A549 (cell line): ENCODE measurements around the gene BPIFB2. TPM values are rescaled to one million over a fixed set of nuclear protein-coding genes. Genes with fewer than 3 reads are reported as not detected.

ENCODE experiments used
- ATAC-seq, 2 experiments: fragments of 200-7000 bp in 1 of 2; fragments of >200 bp in 1 of 2; cut with Nextera tagmentation in 1 of 2; cut with Tn5 transposase in 1 of 2; 3 replicates each; pipeline versions ENCODE4 v1.8.0 to v1.9.1; 2018 to 2020; ENCODE audit warnings: mild to moderate bottlenecking in 1 of 2, moderate library complexity in 1 of 2
- CTCF ChIA-PET: fragments of 300-600 bp; sonication (Branson Sonifier 250); formaldehyde crosslinking; extraction: SDS; loops from one replicate; lab custom pipeline; 2021; ENCODE audit warnings: antibody characterized with exemption, inconsistent platforms; lab: Yijun Ruan, JAX
- POLR2A ChIA-PET: fragments of 350-600 bp; formaldehyde crosslinking; extraction: SDS; loops from one replicate; lab custom pipeline; 2021; ENCODE audit warnings: antibody characterized with exemption, inconsistent platforms; lab: Yijun Ruan, JAX
- DNase-seq, 2 experiments: peaks; one replicate each; pipeline versions ENCODE4 v3.0.0 to v3.0.0-alpha.2; 2011 to 2016; ENCODE audit warnings: low read depth in 1 of 2, low spot score in 1 of 2
- FAIRE-seq: peaks from 2 replicates; lab custom pipeline; 2011; peaks lifted over from hg19 to GRCh38; lab: Jason Lieb, UNC
- H3K27ac ChIP-seq, 2 experiments: fragments of >200 bp; sonication (Bioruptor Twin); formaldehyde crosslinking; 3 replicates each; pipeline ENCODE4 v1.5.1; 2016 to 2017
- H3K4me1 ChIP-seq: fragments of >200 bp; sonication (Bioruptor Twin); formaldehyde crosslinking; 3 replicates; pipeline ENCODE4 v1.6.1; 2016
- H3K4me2 ChIP-seq: fragments of >200 bp; sonication (Bioruptor Twin); formaldehyde crosslinking; 3 replicates; pipeline ENCODE4 v1.6.1; 2016
- H3K4me3 ChIP-seq: fragments of >200 bp; sonication (Bioruptor Twin); formaldehyde crosslinking; 3 replicates; pipeline ENCODE4 v1.5.1; 2016
- H3K9me3 ChIP-seq: fragments of >200 bp; sonication (Bioruptor Twin); formaldehyde crosslinking; 3 replicates; pipeline ENCODE4 v1.6.1; 2016
- CBX8 ChIP-seq: fragments of 200-600 bp; sonication (generic); IDR thresholded peaks from 2 replicates; pipeline ENCODE4 v1.6.1; 2016
- CHD2 ChIP-seq: fragments of 150-350 bp; IDR thresholded peaks from 2 replicates; pipeline ENCODE4 v1.6.1; 2014; ENCODE audit warnings: low read length; ENCODE audit not compliant: partially characterized antibody
- CHD4 ChIP-seq: fragments of 200-600 bp; sonication (generic); IDR thresholded peaks from 2 replicates; pipeline ENCODE4 v1.6.1; 2016; ENCODE audit warnings: antibody characterized with exemption, mild to moderate bottlenecking, borderline replicate concordance
- FOXS1 ChIP-seq: fragments of 250-450 bp; sonication (Bioruptor Pico); IDR thresholded peaks from 2 replicates; pipeline ENCODE4 v1.5.0; 2020; ENCODE audit warnings: mild to moderate bottlenecking, moderate library complexity
- HEYL ChIP-seq: fragments of 250-450 bp; sonication (Bioruptor Pico); IDR thresholded peaks from 2 replicates; pipeline ENCODE4 v1.8.0; 2021; ENCODE audit warnings: mild to moderate bottlenecking, moderate library complexity
- HOXB5 ChIP-seq: fragments of 250-450 bp; sonication (Bioruptor Pico); IDR thresholded peaks from 2 replicates; pipeline ENCODE4 v1.5.0; 2020; ENCODE audit warnings: mild to moderate bottlenecking, moderate library complexity
- JUN ChIP-seq, 2 experiments: fragments of >200 bp; sonication (Bioruptor Twin); formaldehyde crosslinking; IDR thresholded peaks; 2 replicates in 1 of 2; 3 replicates in 1 of 2; pipeline ENCODE4 v1.6.1; 2016 to 2017
- JUNB ChIP-seq: fragments of >200 bp; sonication (Bioruptor Twin); formaldehyde crosslinking; IDR thresholded peaks from 2 replicates; pipeline ENCODE4 v1.6.1; 2016
- KDM5A ChIP-seq: fragments of 200-600 bp; sonication (generic); IDR thresholded peaks from 2 replicates; pipeline ENCODE4 v1.6.1; 2016; ENCODE audit warnings: antibody characterized with exemption, mild to moderate bottlenecking
- MAFK ChIP-seq: fragments of 450-650 bp; IDR thresholded peaks from 2 replicates; pipeline ENCODE4 v1.6.1; 2014; ENCODE audit not compliant: partially characterized antibody
- NR3C1 ChIP-seq: fragments of >200 bp; sonication (Bioruptor Twin); formaldehyde crosslinking; IDR thresholded peaks from 3 replicates; pipeline ENCODE4 v1.6.1; 2017
- POLR2AphosphoS2 ChIP-seq: conservative IDR thresholded peaks from 2 replicates; pipeline ENCODE4 v1.6.1; 2012; ENCODE audit warnings: low read length, improper control_type of control experiment, inconsistent platforms
- SREBF2 ChIP-seq: fragments of 450-650 bp; IDR thresholded peaks from 2 replicates; pipeline ENCODE4 v1.6.1; 2014; ENCODE audit warnings: mild to moderate bottlenecking, moderate library complexity
- TFCP2L1 ChIP-seq: fragments of 250-450 bp; sonication (Bioruptor Pico); IDR thresholded peaks from 2 replicates; pipeline ENCODE4 v1.5.0; 2021; ENCODE audit warnings: mild to moderate bottlenecking
- ZC3H11A ChIP-seq: fragments of 450-650 bp; IDR thresholded peaks from 2 replicates; pipeline ENCODE4 v1.6.1; 2014; ENCODE audit warnings: antibody characterized with exemption, mild to moderate bottlenecking
- ZFP36 ChIP-seq: fragments of 450-650 bp; IDR thresholded peaks from 2 replicates; pipeline ENCODE4 v1.6.1; 2014; ENCODE audit warnings: borderline replicate concordance; ENCODE audit not compliant: partially characterized antibody
- ZNF302 ChIP-seq: fragments of 250-450 bp; sonication (Bioruptor Pico); IDR thresholded peaks from 2 replicates; pipeline ENCODE4 v1.9.0; 2021; ENCODE audit warnings: inconsistent platforms, mild to moderate bottlenecking, moderate library complexity
- WGBS: methylation state at CpG from one replicate; pipeline ENCODE4 v1.1.6; 2017; ENCODE audit errors: missing lambda C conversion rate; 5-methylcytosine and 5-hydroxymethylcytosine counted together
- polyA plus RNA-seq, 4 experiments: library from polyadenylated mRNA; depleted of rRNA in 3 of 4; stranded (reverse); fragments of >200 nt; fragmentation: RNase III in 1 of 4; extraction: RNeasy Plus Mini Kit Qiagen cat#74134 plus additional on column Dnase treatment in 1 of 4; gene quantifications; 2 replicates in 3 of 4; 3 replicates in 1 of 4; pipeline ENCODE4 v1.2.3, GENCODE V29; 2011 to 2017
- TF ChIP-seq, protein P1 (sequence below): fragments of >200 bp; sonication (Bioruptor Twin); formaldehyde crosslinking; IDR thresholded peaks from 3 replicates; pipeline ENCODE4 v1.6.1; 2016
- TF ChIP-seq, protein P2 (sequence below): fragments of 150-350 bp; IDR thresholded peaks from 2 replicates; pipeline ENCODE4 v1.6.1; 2014; ENCODE audit warnings: low read depth, mild to moderate bottlenecking, low read length
- TF ChIP-seq, protein P3 (sequence below): fragments of 250-450 bp; sonication (Bioruptor Pico); IDR thresholded peaks from 2 replicates; pipeline ENCODE4 v1.5.0; 2020; ENCODE audit warnings: low read depth, mild to moderate bottlenecking, moderate library complexity
- TF ChIP-seq, protein P4 (sequence below): fragments of 250-450 bp; sonication (Bioruptor Pico); IDR thresholded peaks from 2 replicates; pipeline ENCODE4 v1.5.0; 2021; ENCODE audit warnings: mild to moderate bottlenecking, moderate library complexity, borderline replicate concordance

BPIFB2 gene
- polyA plus RNA-seq, 2 of the 4 experiments (the other 2 are of a cell fraction), result not detected

DNA sequence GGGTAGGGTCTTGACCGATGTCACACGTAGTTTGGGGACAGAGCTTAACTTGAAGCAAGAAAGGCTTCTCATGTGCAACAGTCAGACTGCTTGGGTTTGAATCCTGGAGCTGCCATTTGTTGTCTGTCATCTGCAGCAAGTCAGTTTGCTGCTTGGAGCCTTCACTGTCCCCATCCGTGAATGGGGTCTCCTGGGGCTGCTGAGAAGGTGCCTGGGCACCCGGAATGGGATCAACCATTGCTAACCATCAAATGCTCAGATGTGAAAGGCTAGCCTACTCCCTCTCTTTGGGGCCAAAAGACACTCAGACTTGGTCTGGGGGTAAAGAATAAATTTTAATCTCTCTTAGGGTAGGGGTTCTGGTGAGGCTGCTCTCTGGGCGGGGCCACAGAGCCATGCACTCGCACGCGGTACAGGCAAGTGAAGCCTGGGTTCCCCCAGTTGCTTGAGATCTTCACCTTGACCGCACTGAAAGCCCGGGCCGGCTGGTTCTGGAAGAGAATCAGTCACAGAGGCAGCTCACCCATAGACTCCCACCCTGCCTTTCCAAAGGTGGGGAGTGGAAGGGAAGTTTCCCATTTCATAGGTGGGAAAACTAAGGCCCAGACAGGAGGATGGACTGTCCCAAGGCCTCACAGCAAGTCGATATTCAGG lies 23.9 kb upstream of the BPIFB2 start:
- WGBS, result 69% methylated on average over 12 of the region's 12 CpGs
- no peaks in the 10 kb centered on the region for H3K9me3 ChIP-seq
- no peak overlapping the region for H3K4me2 ChIP-seq
- TF ChIP-seq, protein P1, sequence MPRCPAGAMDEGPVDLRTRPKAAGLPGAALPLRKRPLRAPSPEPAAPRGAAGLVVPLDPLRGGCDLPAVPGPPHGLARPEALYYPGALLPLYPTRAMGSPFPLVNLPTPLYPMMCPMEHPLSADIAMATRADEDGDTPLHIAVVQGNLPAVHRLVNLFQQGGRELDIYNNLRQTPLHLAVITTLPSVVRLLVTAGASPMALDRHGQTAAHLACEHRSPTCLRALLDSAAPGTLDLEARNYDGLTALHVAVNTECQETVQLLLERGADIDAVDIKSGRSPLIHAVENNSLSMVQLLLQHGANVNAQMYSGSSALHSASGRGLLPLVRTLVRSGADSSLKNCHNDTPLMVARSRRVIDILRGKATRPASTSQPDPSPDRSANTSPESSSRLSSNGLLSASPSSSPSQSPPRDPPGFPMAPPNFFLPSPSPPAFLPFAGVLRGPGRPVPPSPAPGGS, result no peak
- no peak for TF ChIP-seq HEYL (CRISPR knock-in tag)
- no peak overlapping the region for H3K27ac ChIP-seq
- no peak overlapping the region for H3K4me3 ChIP-seq
- ChIA-PET CTCF (interaction anchor here (1.2 to 2.1 kb wide), 3 partner anchors 10 to 38 kb away, joined by 3 to 5 read pairs (median 3); no protein-coding TSS in a partner anchor), POLR2A (no interaction called here)
- FAIRE-seq, result no peak
- ATAC-seq, result no peak
- no peaks in the 10 kb centered on the region for H3K4me1 ChIP-seq
- no peak for DNase-seq

DNA sequence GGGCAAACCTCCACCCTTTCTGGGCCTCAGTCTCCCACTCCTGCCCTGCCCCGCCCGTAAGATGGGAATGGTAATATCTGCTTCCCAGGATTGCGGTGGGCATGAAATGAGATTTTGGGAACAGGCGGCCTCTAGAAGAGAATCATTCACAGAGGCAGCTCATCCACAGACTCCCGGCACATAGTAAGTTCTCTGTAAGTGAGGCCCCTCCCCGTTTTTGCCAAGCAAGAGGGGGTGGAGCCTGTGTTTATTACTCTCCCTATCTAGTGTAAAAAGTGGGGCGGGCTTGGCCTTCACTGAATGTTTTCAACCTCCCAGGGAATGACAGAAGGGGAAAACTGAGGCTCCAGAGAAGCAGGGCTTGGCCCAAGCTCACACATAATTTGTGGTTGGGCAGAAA lies 23.3 kb upstream of the BPIFB2 start:
- TF ChIP-seq, protein P2, sequence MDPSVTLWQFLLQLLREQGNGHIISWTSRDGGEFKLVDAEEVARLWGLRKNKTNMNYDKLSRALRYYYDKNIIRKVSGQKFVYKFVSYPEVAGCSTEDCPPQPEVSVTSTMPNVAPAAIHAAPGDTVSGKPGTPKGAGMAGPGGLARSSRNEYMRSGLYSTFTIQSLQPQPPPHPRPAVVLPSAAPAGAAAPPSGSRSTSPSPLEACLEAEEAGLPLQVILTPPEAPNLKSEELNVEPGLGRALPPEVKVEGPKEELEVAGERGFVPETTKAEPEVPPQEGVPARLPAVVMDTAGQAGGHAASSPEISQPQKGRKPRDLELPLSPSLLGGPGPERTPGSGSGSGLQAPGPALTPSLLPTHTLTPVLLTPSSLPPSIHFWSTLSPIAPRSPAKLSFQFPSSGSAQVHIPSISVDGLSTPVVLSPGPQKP, result no peak
- TF ChIP-seq HOXB5 (CRISPR knock-in tag) (no peak), POLR2AphosphoS2 (no peak), ZC3H11A (no peak), KDM5A (no peak), JUNB (no peak), ZNF302 (no peak), CHD2 (no peak), MAFK (no peak)
- Histone ChIP-seq H3K4me2 (no peak overlapping the region), H3K27ac (no peak overlapping the region), H3K9me3 (no peaks in the 10 kb centered on the region), H3K4me3 (no peak overlapping the region), H3K4me1 (no peaks in the 10 kb centered on the region)
- WGBS, result 67% methylated on average over 7 of the region's 7 CpGs
- FAIRE-seq (no peak), DNase-seq (no peak), ATAC-seq (peak in 1 of 2 experiments; percentile 52; a peak in 1 of 6 replicates)
- ChIA-PET CTCF (interaction anchor here (1.2 to 2.1 kb wide), 3 partner anchors 11 to 38 kb away, joined by 3 to 5 read pairs (median 3); no protein-coding TSS in a partner anchor), POLR2A (no interaction called here)

DNA sequence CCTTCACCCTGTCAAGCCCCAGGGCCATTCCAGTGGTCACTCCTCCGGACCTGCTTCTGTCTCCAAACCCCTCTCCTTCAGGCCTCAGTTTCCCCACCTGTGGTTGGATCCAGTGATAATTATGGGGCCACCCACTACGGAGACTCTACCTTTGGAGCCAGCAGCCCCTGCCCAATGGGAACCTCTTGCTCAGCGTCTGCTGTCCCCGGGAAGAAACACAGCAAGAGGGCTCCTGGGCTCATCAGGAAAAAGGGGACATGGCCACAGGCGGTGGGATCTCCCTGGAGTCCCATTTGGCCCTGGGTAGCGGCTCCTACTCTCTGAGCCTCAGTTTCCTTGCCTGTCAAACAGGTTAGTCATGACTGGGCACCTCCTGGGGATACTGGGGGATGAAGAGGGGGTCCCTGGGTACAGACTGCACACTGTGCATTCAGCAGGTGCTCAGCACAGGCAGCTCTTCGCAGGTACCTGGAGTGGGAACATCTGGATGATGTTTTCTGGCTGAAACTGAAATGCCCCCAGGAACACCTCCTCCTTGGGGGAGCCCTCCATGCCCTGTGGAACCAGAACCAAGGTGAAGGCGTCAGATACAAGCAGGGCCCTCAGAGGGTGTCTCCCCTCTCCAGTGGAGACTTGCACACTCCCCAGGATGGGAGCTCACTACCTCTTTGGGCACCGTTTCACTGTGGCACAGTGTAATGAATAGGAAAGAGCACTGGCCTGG lies 22.7 kb upstream of the BPIFB2 start:
- H3K4me1 ChIP-seq, result no peaks in the 10 kb centered on the region
- 25% methylated on average over 5 of the region's 9 CpGs for WGBS
- H3K9me3 ChIP-seq, result no peaks in the 10 kb centered on the region
- no peak overlapping the region for H3K27ac ChIP-seq
- TF ChIP-seq TFCP2L1 (no peak), SREBF2 (no peak), NR3C1 (no peak), FOXS1 (CRISPR knock-in tag) (no peak), JUN (IDR thresholded peaks at IDR 0.05) (no peak), CBX8 (no peak), KDM5A (no peak), ZFP36 (no peak), CHD4 (no peak)
- TF ChIP-seq, protein P3, sequence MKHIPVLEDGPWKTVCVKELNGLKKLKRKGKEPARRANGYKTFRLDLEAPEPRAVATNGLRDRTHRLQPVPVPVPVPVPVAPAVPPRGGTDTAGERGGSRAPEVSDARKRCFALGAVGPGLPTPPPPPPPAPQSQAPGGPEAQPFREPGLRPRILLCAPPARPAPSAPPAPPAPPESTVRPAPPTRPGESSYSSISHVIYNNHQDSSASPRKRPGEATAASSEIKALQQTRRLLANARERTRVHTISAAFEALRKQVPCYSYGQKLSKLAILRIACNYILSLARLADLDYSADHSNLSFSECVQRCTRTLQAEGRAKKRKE (CRISPR knock-in tag), result no peak
- TF ChIP-seq, protein P1, result no peak
- TF ChIP-seq, protein P4, sequence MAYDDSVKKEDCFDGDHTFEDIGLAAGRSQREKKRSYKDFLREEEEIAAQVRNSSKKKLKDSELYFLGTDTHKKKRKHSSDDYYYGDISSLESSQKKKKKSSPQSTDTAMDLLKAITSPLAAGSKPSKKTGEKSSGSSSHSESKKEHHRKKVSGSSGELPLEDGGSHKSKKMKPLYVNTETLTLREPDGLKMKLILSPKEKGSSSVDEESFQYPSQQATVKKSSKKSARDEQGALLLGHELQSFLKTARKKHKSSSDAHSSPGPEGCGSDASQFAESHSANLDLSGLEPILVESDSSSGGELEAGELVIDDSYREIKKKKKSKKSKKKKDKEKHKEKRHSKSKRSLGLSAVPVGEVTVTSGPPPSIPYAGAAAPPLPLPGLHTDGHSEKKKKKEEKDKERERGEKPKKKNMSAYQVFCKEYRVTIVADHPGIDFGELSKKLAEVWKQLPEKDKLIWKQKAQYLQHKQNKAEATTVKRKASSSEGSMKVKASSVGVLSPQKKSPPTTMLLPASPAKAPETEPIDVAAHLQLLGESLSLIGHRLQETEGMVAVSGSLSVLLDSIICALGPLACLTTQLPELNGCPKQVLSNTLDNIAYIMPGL (CRISPR knock-in tag), result no peak
- FAIRE-seq (no peak), ATAC-seq (no peak), DNase-seq (no peak)
- POLR2A ChIA-PET, result no interaction called here
- H3K4me2 ChIP-seq, result no peak overlapping the region
- CTCF ChIA-PET, result interaction anchor here (1.0 to 2.1 kb wide), 5 partner anchors 11 to 65 kb away, joined by 3 to 5 read pairs (median 3); no protein-coding TSS in a partner anchor
- H3K4me3 ChIP-seq, result no peak overlapping the region
